ENCODE data around the gene C5orf22.

The C5orf22 gene

GRCh38 chr5:31504529-31504928, 27.6 kb upstream of the C5orf22 start:
- H3K9me3 ChIP-seq (ENCODE audit: control insufficient read depth in 1 of 2, low read length in 2 of 2), result no peaks in the 10 kb centered on the region
- no peak overlapping the region for H3K9ac ChIP-seq (ENCODE audit: low read depth in 1 of 2, low read length in 2 of 2)
- H3K4me3 ChIP-seq (ENCODE audit: low read depth in 1 of 2, low read length in 2 of 2), result no peak overlapping the region
- H3K36me3 ChIP-seq (ENCODE audit: control insufficient read depth in 1 of 2, insufficient read depth in 2 of 2, low read length in 2 of 2), result peaks cover 50 to 81% of the 10 kb centered on the region in 2 donors
- H3K27ac ChIP-seq (ENCODE audit: low read depth, low read length), result no peak overlapping the region
- H3K4me1 ChIP-seq (ENCODE audit: control insufficient read depth in 1 of 2, insufficient read depth in 2 of 2, low read length in 2 of 2), result no peaks in the 10 kb centered on the region
- H3K27me3 ChIP-seq (ENCODE audit: control insufficient read depth in 1 of 2, insufficient read depth in 2 of 2, low read length in 2 of 2), result no peaks in the 10 kb centered on the region

- H3K9me3 ChIP-seq (ENCODE audit: control insufficient read depth in 1 of 2, low read length in 2 of 2), result no peaks in the 10 kb centered on the region
- no peak overlapping the region for H3K9ac ChIP-seq (ENCODE audit: low read depth in 1 of 2, low read length in 2 of 2)
- peaks cover 34 to 75% of the 10 kb centered on the region in 2 donors for H3K36me3 ChIP-seq (ENCODE audit: control insufficient read depth in 1 of 2, insufficient read depth in 2 of 2, low read length in 2 of 2)
- H3K27me3 ChIP-seq (ENCODE audit: control insufficient read depth in 1 of 2, insufficient read depth in 2 of 2, low read length in 2 of 2), result no peaks in the 10 kb centered on the region
- no peaks in the 10 kb centered on the region for H3K4me1 ChIP-seq (ENCODE audit: control insufficient read depth in 1 of 2, insufficient read depth in 2 of 2, low read length in 2 of 2)
- no peak overlapping the region for H3K27ac ChIP-seq (ENCODE audit: low read depth, low read length)
- no peak overlapping the region for H3K4me3 ChIP-seq (ENCODE audit: low read depth in 1 of 2, low read length in 2 of 2)
Measured at GRCh38 chr5:31511305-31511704, 20.8 kb upstream of the C5orf22 start.

- Histone ChIP-seq H3K9me3 (ENCODE audit: control insufficient read depth in 1 of 2, low read length in 2 of 2) (no peaks in the 10 kb centered on the region), H3K36me3 (ENCODE audit: control insufficient read depth in 1 of 2, insufficient read depth in 2 of 2, low read length in 2 of 2) (peaks cover 29 to 42% of the 10 kb centered on the region in 2 donors), H3K4me1 (ENCODE audit: control insufficient read depth in 1 of 2, insufficient read depth in 2 of 2, low read length in 2 of 2) (no peaks in the 10 kb centered on the region), H3K9ac (ENCODE audit: low read depth in 1 of 2, low read length in 2 of 2) (no peak overlapping the region), H3K4me3 (ENCODE audit: low read depth in 1 of 2, low read length in 2 of 2) (no peak overlapping the region), H3K27ac (ENCODE audit: low read depth, low read length) (no peak overlapping the region), H3K27me3 (ENCODE audit: control insufficient read depth in 1 of 2, insufficient read depth in 2 of 2, low read length in 2 of 2) (no peaks in the 10 kb centered on the region)
Measured at GRCh38 chr5:31516802-31517201, 15.3 kb upstream of the C5orf22 start.

- H3K9ac ChIP-seq (ENCODE audit: low read depth in 1 of 2, low read length in 2 of 2), result no peak overlapping the region
- no peak overlapping the region for H3K4me3 ChIP-seq (ENCODE audit: low read depth in 1 of 2, low read length in 2 of 2)
- H3K36me3 ChIP-seq (ENCODE audit: control insufficient read depth in 1 of 2, insufficient read depth in 2 of 2, low read length in 2 of 2), result peaks cover 44 to 50% of the 10 kb centered on the region in 2 donors
- no peak overlapping the region for H3K27ac ChIP-seq (ENCODE audit: low read depth, low read length)
- H3K4me1 ChIP-seq (ENCODE audit: control insufficient read depth in 1 of 2, insufficient read depth in 2 of 2, low read length in 2 of 2), result no peaks in the 10 kb centered on the region
- H3K27me3 ChIP-seq (ENCODE audit: control insufficient read depth in 1 of 2, insufficient read depth in 2 of 2, low read length in 2 of 2), result no peaks in the 10 kb centered on the region
- no peaks in the 10 kb centered on the region for H3K9me3 ChIP-seq (ENCODE audit: control insufficient read depth in 1 of 2, low read length in 2 of 2)
Measured at GRCh38 chr5:31523041-31523440, 9.1 kb upstream of the C5orf22 start.

GRCh38 chr5:31530541-31531265, 1.4 kb upstream of the C5orf22 start:
- Histone ChIP-seq H3K27me3 (ENCODE audit: control insufficient read depth in 1 of 2, insufficient read depth in 2 of 2, low read length in 2 of 2) (no peaks in the 10 kb centered on the region), H3K36me3 (ENCODE audit: control insufficient read depth in 1 of 2, insufficient read depth in 2 of 2, low read length in 2 of 2) (peaks cover 28 to 47% of the 10 kb centered on the region in 2 donors), H3K4me1 (ENCODE audit: control insufficient read depth in 1 of 2, insufficient read depth in 2 of 2, low read length in 2 of 2) (peaks cover 13 to 23% of the 10 kb centered on the region in 2 donors), H3K9me3 (ENCODE audit: control insufficient read depth in 1 of 2, low read length in 2 of 2) (no peaks in the 10 kb centered on the region), H3K27ac (ENCODE audit: low read depth, low read length) (no peak overlapping the region), H3K9ac (ENCODE audit: low read depth in 1 of 2, low read length in 2 of 2) (peak overlapping the region; percentile 90 to 91), H3K4me3 (ENCODE audit: low read depth in 1 of 2, low read length in 2 of 2) (peak overlapping the region; percentile 98 to 100)

GRCh38 chr5:31531543-31531887, 586 bp upstream of the C5orf22 start:
- H3K27ac ChIP-seq (ENCODE audit: low read depth, low read length), result peak overlapping the region; percentile 47
- peak overlapping the region; percentile 98 to 100 for H3K4me3 ChIP-seq (ENCODE audit: low read depth in 1 of 2, low read length in 2 of 2)
- H3K36me3 ChIP-seq (ENCODE audit: control insufficient read depth in 1 of 2, insufficient read depth in 2 of 2, low read length in 2 of 2), result peaks cover 26 to 44% of the 10 kb centered on the region in 2 donors
- H3K9me3 ChIP-seq (ENCODE audit: control insufficient read depth in 1 of 2, low read length in 2 of 2), result no peaks in the 10 kb centered on the region
- no peaks in the 10 kb centered on the region for H3K27me3 ChIP-seq (ENCODE audit: control insufficient read depth in 1 of 2, insufficient read depth in 2 of 2, low read length in 2 of 2)
- peaks cover 13 to 23% of the 10 kb centered on the region in 2 donors for H3K4me1 ChIP-seq (ENCODE audit: control insufficient read depth in 1 of 2, insufficient read depth in 2 of 2, low read length in 2 of 2)
- peak overlapping the region; percentile 90 to 91 for H3K9ac ChIP-seq (ENCODE audit: low read depth in 1 of 2, low read length in 2 of 2)

- Histone ChIP-seq H3K4me3 (ENCODE audit: low read depth in 1 of 2, low read length in 2 of 2) (no peak overlapping the region), H3K4me1 (ENCODE audit: control insufficient read depth in 1 of 2, insufficient read depth in 2 of 2, low read length in 2 of 2) (peaks cover 13 to 23% of the 10 kb centered on the region in 2 donors), H3K27me3 (ENCODE audit: control insufficient read depth in 1 of 2, insufficient read depth in 2 of 2, low read length in 2 of 2) (no peaks in the 10 kb centered on the region), H3K36me3 (ENCODE audit: control insufficient read depth in 1 of 2, insufficient read depth in 2 of 2, low read length in 2 of 2) (peaks cover 28 to 37% of the 10 kb centered on the region in 2 donors), H3K9ac (ENCODE audit: low read depth in 1 of 2, low read length in 2 of 2) (no peak overlapping the region), H3K9me3 (ENCODE audit: control insufficient read depth in 1 of 2, low read length in 2 of 2) (no peaks in the 10 kb centered on the region), H3K27ac (ENCODE audit: low read depth, low read length) (no peak overlapping the region)
Measured at GRCh38 chr5:31534527-31535046, 2.5 kb downstream of the C5orf22 start.

GRCh38 chr5:31536873-31537272, 4.8 kb downstream of the C5orf22 start:
- Histone ChIP-seq H3K36me3 (ENCODE audit: control insufficient read depth in 1 of 2, insufficient read depth in 2 of 2, low read length in 2 of 2) (peaks cover 40 to 59% of the 10 kb centered on the region in 2 donors), H3K27me3 (ENCODE audit: control insufficient read depth in 1 of 2, insufficient read depth in 2 of 2, low read length in 2 of 2) (no peaks in the 10 kb centered on the region), H3K4me1 (ENCODE audit: control insufficient read depth in 1 of 2, insufficient read depth in 2 of 2, low read length in 2 of 2) (peaks cover 4 to 14% of the 10 kb centered on the region in 2 donors)

GRCh38 chr5:31537349-31537748, 5.2 kb downstream of the C5orf22 start:
- H3K36me3 ChIP-seq (ENCODE audit: control insufficient read depth in 1 of 2, insufficient read depth in 2 of 2, low read length in 2 of 2), result peaks cover 39 to 62% of the 10 kb centered on the region in 2 donors
- H3K27me3 ChIP-seq (ENCODE audit: control insufficient read depth in 1 of 2, insufficient read depth in 2 of 2, low read length in 2 of 2), result no peaks in the 10 kb centered on the region
- peaks cover 4 to 14% of the 10 kb centered on the region in 2 donors for H3K4me1 ChIP-seq (ENCODE audit: control insufficient read depth in 1 of 2, insufficient read depth in 2 of 2, low read length in 2 of 2)
- H3K27ac ChIP-seq (ENCODE audit: low read depth, low read length), result no peak overlapping the region
- no peaks in the 10 kb centered on the region for H3K9me3 ChIP-seq (ENCODE audit: control insufficient read depth in 1 of 2, low read length in 2 of 2)
- H3K4me3 ChIP-seq (ENCODE audit: low read depth in 1 of 2, low read length in 2 of 2), result no peak overlapping the region
- no peak overlapping the region for H3K9ac ChIP-seq (ENCODE audit: low read depth in 1 of 2, low read length in 2 of 2)

More at GRCh38 chr5:31536873-31537272, 4.8 kb downstream of the C5orf22 start:
- Histone ChIP-seq H3K27ac (ENCODE audit: low read depth, low read length) (no peak overlapping the region), H3K4me3 (ENCODE audit: low read depth in 1 of 2, low read length in 2 of 2) (no peak overlapping the region), H3K9me3 (ENCODE audit: control insufficient read depth in 1 of 2, low read length in 2 of 2) (no peaks in the 10 kb centered on the region), H3K9ac (ENCODE audit: low read depth in 1 of 2, low read length in 2 of 2) (no peak overlapping the region)

GRCh38 chr5:31537851-31538250, 5.8 kb downstream of the C5orf22 start:
- Histone ChIP-seq H3K9me3 (ENCODE audit: control insufficient read depth in 1 of 2, low read length in 2 of 2) (no peaks in the 10 kb centered on the region), H3K9ac (ENCODE audit: low read depth in 1 of 2, low read length in 2 of 2) (no peak overlapping the region), H3K4me3 (ENCODE audit: low read depth in 1 of 2, low read length in 2 of 2) (no peak overlapping the region), H3K27me3 (ENCODE audit: control insufficient read depth in 1 of 2, insufficient read depth in 2 of 2, low read length in 2 of 2) (no peaks in the 10 kb centered on the region), H3K27ac (ENCODE audit: low read depth, low read length) (no peak overlapping the region), H3K4me1 (ENCODE audit: control insufficient read depth in 1 of 2, insufficient read depth in 2 of 2, low read length in 2 of 2) (peaks cover 4 to 10% of the 10 kb centered on the region in 2 donors), H3K36me3 (ENCODE audit: control insufficient read depth in 1 of 2, insufficient read depth in 2 of 2, low read length in 2 of 2) (peaks cover 37 to 66% of the 10 kb centered on the region in 2 donors)

Measured in duodenal mucosa (tissue), 2 donors.